ENCODE results near the gene FAM120A. TPM values are rescaled to one million over a fixed set of nuclear protein-coding genes. Genes with fewer than 3 reads are reported as not detected.
"Not testable (repeated sequence)": the region's sequence is repeated elsewhere in the genome, so short reads cannot be mapped to it uniquely, and the experiment has no call there.

FAM120A gene
- total RNA-seq, 1 experiment from 2014 or later = 39.5 TPM

GRCh38 chr9:93511228-93511627 lies 59.7 kb downstream of the FAM120A start:
- not testable (repeated sequence) for DNase-seq (ENCODE audit: low spot score)

GRCh38 chr9:93512170-93512812 lies 60.8 kb downstream of the FAM120A start:
- not testable (repeated sequence) for DNase-seq (ENCODE audit: low spot score)

- DNase-seq (ENCODE audit: low spot score) = no peak
Measured at GRCh38 chr9:93513606-93514005, 62.1 kb downstream of the FAM120A start.

GRCh38 chr9:93517331-93517730 lies 65.8 kb downstream of the FAM120A start:
- DNase-seq (ENCODE audit: low spot score) = no peak

GRCh38 chr9:93520523-93520922 lies 69.0 kb downstream of the FAM120A start:
- DNase-seq (ENCODE audit: low spot score) = no peak

- DNase-seq (ENCODE audit: low spot score) = no peak
Measured at GRCh38 chr9:93522736-93523135, 71.3 kb downstream of the FAM120A start.

- DNase-seq (ENCODE audit: low spot score) = no peak
Measured at GRCh38 chr9:93523518-93524144, 72.1 kb downstream of the FAM120A start.

- no peak for DNase-seq (ENCODE audit: low spot score)
Measured at GRCh38 chr9:93525476-93525875, 74.0 kb downstream of the FAM120A start.

GRCh38 chr9:93531374-93531773 lies 79.9 kb downstream of the FAM120A start:
- no peak for DNase-seq (ENCODE audit: low spot score)

GRCh38 chr9:93532141-93532540 lies 80.7 kb downstream of the FAM120A start:
- DNase-seq (ENCODE audit: low spot score) = no peak

GRCh38 chr9:93533863-93534262 lies 82.4 kb downstream of the FAM120A start:
- DNase-seq (ENCODE audit: low spot score) = no peak

GRCh38 chr9:93536167-93536566 lies 84.7 kb downstream of the FAM120A start:
- no peak for DNase-seq (ENCODE audit: low spot score)

- DNase-seq (ENCODE audit: low spot score) = no peak
Measured at GRCh38 chr9:93536874-93537273, 85.4 kb downstream of the FAM120A start.

GRCh38 chr9:93540305-93540704 lies 88.8 kb downstream of the FAM120A start:
- DNase-seq (ENCODE audit: low spot score) = no peak

- DNase-seq (ENCODE audit: low spot score) = no peak
Measured at GRCh38 chr9:93541005-93541404, 89.5 kb downstream of the FAM120A start.

- no peak for DNase-seq (ENCODE audit: low spot score)
Measured at GRCh38 chr9:93541581-93542349, 90.3 kb downstream of the FAM120A start.

GRCh38 chr9:93543117-93543516 lies 91.6 kb downstream of the FAM120A start:
- no peak for DNase-seq (ENCODE audit: low spot score)

- no peak for DNase-seq (ENCODE audit: low spot score)
Measured at GRCh38 chr9:93546356-93546755, 94.9 kb downstream of the FAM120A start.

GRCh38 chr9:93549611-93550010 lies 98.1 kb downstream of the FAM120A start:
- DNase-seq (ENCODE audit: low spot score) = no peak

- DNase-seq (ENCODE audit: low spot score) = no peak
Measured at GRCh38 chr9:93552923-93553322, 101.4 kb downstream of the FAM120A start.

- DNase-seq (ENCODE audit: low spot score) = no peak
Measured at GRCh38 chr9:93555370-93555769, 103.9 kb downstream of the FAM120A start.

- DNase-seq (ENCODE audit: low spot score) = no peak
Measured at GRCh38 chr9:93557366-93558137, 106.1 kb downstream of the FAM120A start.
